Measurements from ENCODE around the gene CDKN2AIPNL. TPM values are rescaled to one million over a fixed set of nuclear protein-coding genes. Genes with fewer than 3 reads are reported as not detected.

CDKN2AIPNL gene
- total RNA-seq, result 10 to 100 TPM; 12.3 to 18.9 (median 15.1) TPM

GRCh38 chr5:134411546-134412266, at the start of gene CDKN2AIPNL:
CDKN2AIPNL (minus strand) TSS chr5:134411881; CDS start chr5:134411854, 27 bp downstream.
- TF ChIP-seq CTCF (IDR thresholded peaks at IDR 0.05) (peak in 1 of 3 donors; percentile 54), POLR2A (IDR thresholded peaks at IDR 0.05) (no peak)
- peak within 1 kb of the TSS; percentile 69 for H3K4me3 ChIP-seq (ENCODE audit: low read depth, poor library complexity, severe bottlenecking)
- 0 to 1% methylated on average over 27 to 28 of the region's 61 CpGs for WGBS, 2 donors
- peak; percentile 82 to 97 for DNase-seq (ENCODE audit: low spot score in 2 of 2)
- intact Hi-C loops (cut with DNase I; ENCODE audit: low total_unique reads), result loop anchor here (10.0 kb wide), 1 partner anchor 113 kb away; the partner anchor contains the start of gene JADE2

- no peak overlapping the region for H3K4me3 ChIP-seq (ENCODE audit: low read depth, poor library complexity, severe bottlenecking)
- TF ChIP-seq POLR2A (IDR thresholded peaks at IDR 0.05) (no peak), CTCF (IDR thresholded peaks at IDR 0.05) (no peak)
- 81 to 83% methylated on average over 8 of the region's 8 CpGs for WGBS, 2 donors
- intact Hi-C loops (cut with DNase I; ENCODE audit: low total_unique reads), result no loop called here
- DNase-seq (ENCODE audit: low spot score in 2 of 2), result peak in 1 of 2 donors; percentile 28
These were observed 48.9 kb upstream of the CDKN2AIPNL start for GRCh38 chr5:134460551-134460950.

- H3K4me3 ChIP-seq (ENCODE audit: low read depth, poor library complexity, severe bottlenecking), result no peak overlapping the region
- intact Hi-C loops (cut with DNase I; ENCODE audit: low total_unique reads), result no loop called here
- no peak for DNase-seq (ENCODE audit: low spot score in 2 of 2)
- TF ChIP-seq CTCF (IDR thresholded peaks at IDR 0.05), result no peak
- 91 to 100% methylated on average over 1 of the region's 1 CpG for WGBS, 2 donors
These were observed 47.8 kb upstream of the CDKN2AIPNL start for GRCh38 chr5:134459491-134459890.

GRCh38 chr5:134459010-134459403, 47.3 kb upstream of the CDKN2AIPNL start:
- no peak overlapping the region for H3K4me3 ChIP-seq (ENCODE audit: low read depth, poor library complexity, severe bottlenecking)
- intact Hi-C loops (cut with DNase I; ENCODE audit: low total_unique reads), result no loop called here
- TF ChIP-seq CTCF (IDR thresholded peaks at IDR 0.05) (no peak), POLR2A (IDR thresholded peaks at IDR 0.05) (no peak)
- no peak for DNase-seq (ENCODE audit: low spot score in 2 of 2)
- WGBS, 2 donors, result 82 to 86% methylated on average over 8 of the region's 8 CpGs

GRCh38 chr5:134458234-134459009, 46.7 kb upstream of the CDKN2AIPNL start:
- H3K4me3 ChIP-seq (ENCODE audit: low read depth, poor library complexity, severe bottlenecking), result no peak overlapping the region
- WGBS, 2 donors, result 37 to 38% methylated on average over 10 of the region's 10 CpGs
- intact Hi-C loops (cut with DNase I; ENCODE audit: low total_unique reads), result no loop called here
- TF ChIP-seq CTCF (IDR thresholded peaks at IDR 0.05) (no peak), POLR2A (IDR thresholded peaks at IDR 0.05) (no peak)
- DNase-seq (ENCODE audit: low spot score in 2 of 2), result peak; percentile 45 to 91
